HEK293T (cell line): Measurements from ENCODE around the gene CYTH3.

Experiments
- ARNT ChIP-seq: fragments of 450-650 bp; IDR thresholded peaks from 2 replicates; pipeline ENCODE4 v1.6.1; 2017; ENCODE audit warnings: mild to moderate bottlenecking
- BHLHE40 ChIP-seq: fragments of 450-650 bp; IDR thresholded peaks from 2 replicates; pipeline ENCODE4 v1.6.1; 2016; ENCODE audit warnings: mild to moderate bottlenecking, moderate library complexity, borderline replicate concordance
- ELF4 ChIP-seq: fragments of 450-650 bp; IDR thresholded peaks from 2 replicates; pipeline ENCODE4 v1.6.1; 2017; ENCODE audit warnings: antibody characterized with exemption
- FOXA1 ChIP-seq: fragments of 450-650 bp; IDR thresholded peaks from 2 replicates; pipeline ENCODE4 v1.6.1; 2016; ENCODE audit warnings: mild to moderate bottlenecking
- FOXK2 ChIP-seq: fragments of 450-650 bp; IDR thresholded peaks from 2 replicates; pipeline ENCODE4 v1.6.1; 2016; ENCODE audit warnings: mild to moderate bottlenecking
- FOXM1 ChIP-seq: fragments of 450-650 bp; IDR thresholded peaks from 2 replicates; pipeline ENCODE4 v1.6.1; 2017; ENCODE audit warnings: mild to moderate bottlenecking, borderline replicate concordance
- HDGF ChIP-seq: fragments of 450-650 bp; IDR thresholded peaks from 2 replicates; pipeline ENCODE4 v1.6.1; 2017; ENCODE audit warnings: antibody characterized with exemption, borderline replicate concordance
- LEF1 ChIP-seq: fragments of 450-650 bp; IDR thresholded peaks from 2 replicates; pipeline ENCODE4 v1.6.1; 2017; ENCODE audit warnings: mild to moderate bottlenecking, borderline replicate concordance
- NFRKB ChIP-seq: fragments of 450-650 bp; IDR thresholded peaks from 2 replicates; pipeline ENCODE4 v1.6.1; 2016; ENCODE audit warnings: mild to moderate bottlenecking, moderate library complexity
- PKNOX1 ChIP-seq: fragments of 450-650 bp; IDR thresholded peaks from 2 replicates; pipeline ENCODE4 v1.6.1; 2016
- SP1 ChIP-seq: fragments of 450-650 bp; IDR thresholded peaks from 2 replicates; pipeline ENCODE4 v1.6.1; 2017
- SUZ12 ChIP-seq: fragments of 450-650 bp; IDR thresholded peaks from 2 replicates; pipeline ENCODE4 v1.6.1; 2016; ENCODE audit warnings: mild to moderate bottlenecking
- TARDBP ChIP-seq: fragments of 450-650 bp; IDR thresholded peaks from 2 replicates; pipeline ENCODE4 v1.6.1; 2016
- ZNF384 ChIP-seq: fragments of 450-650 bp; IDR thresholded peaks from 2 replicates; pipeline ENCODE4 v1.6.1; 2016

DNA sequence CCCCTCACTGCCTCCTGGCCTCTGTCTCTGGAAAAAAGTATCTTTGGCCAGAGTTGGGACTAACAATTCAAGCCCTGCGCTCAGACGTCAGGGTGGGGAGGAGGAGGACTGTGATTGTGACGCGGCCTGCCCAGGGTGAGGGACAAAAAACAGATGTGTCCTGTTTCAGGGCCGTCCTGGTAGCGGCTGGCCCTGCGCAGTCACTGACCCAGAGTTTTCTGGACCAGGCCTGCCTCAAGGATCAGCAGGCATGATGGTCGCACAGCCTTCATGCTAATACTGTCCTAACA lies 110.1 kb downstream of the CYTH3 start:
- TF ChIP-seq ZNF384 (no peak), FOXK2 (no peak), SUZ12 (no peak), PKNOX1 (no peak), FOXM1 (no peak), BHLHE40 (no peak), SP1 (no peak), LEF1 (no peak), ARNT (no peak), FOXA1 (no peak), ELF4 (no peak), TARDBP (no peak), HDGF (no peak), NFRKB (no peak)
